Caco-2 (cell line): ENCODE results near the gene SLC35G3. TPM values are rescaled to one million over a fixed set of nuclear protein-coding genes. Genes with fewer than 3 reads are reported as not detected.

Source experiments
- BruUV-seq: library from RNA; stranded (reverse); fragments of 400-500 nt; replicated peaks from 2 replicates; lab custom pipeline; 2021; lab: Mats Ljungman, UMichigan
- CTCF ChIA-PET: fragments of 300-600 bp; sonication (Branson Sonifier 250); formaldehyde crosslinking; loops from one replicate; lab custom pipeline; 2022; ENCODE audit warnings: antibody characterized with exemption; lab: Charles Lee
- POLR2A ChIA-PET: fragments of 300-600 bp; sonication (Branson Sonifier 250); formaldehyde crosslinking; loops from one replicate; lab custom pipeline; 2022; ENCODE audit warnings: antibody characterized with exemption; lab: Charles Lee
- DNase-seq, 2 experiments: peaks; one replicate each; pipeline versions ENCODE4 v3.0.0 to v3.0.0-alpha.2; 2020 to 2022
- H3K27me3 ChIP-seq: replicated peaks from 2 replicates; pipeline ENCODE4 v1.6.0; 2011; ENCODE audit warnings: low read length; ENCODE audit not compliant: control insufficient read depth, insufficient read depth
- H3K36me3 ChIP-seq: 2 replicates; pipeline ENCODE4 v1.5.1; 2011; ENCODE audit warnings: low read length; ENCODE audit not compliant: control insufficient read depth, insufficient read depth
- H3K4me1 ChIP-seq: fragments of 250-450 bp; sonication (Bioruptor Pico); 2 replicates; pipeline ENCODE4 v1.5.1; 2020; ENCODE audit warnings: mild to moderate bottlenecking
- H3K4me3 ChIP-seq: 2 replicates; pipeline ENCODE4 v1.5.1; 2011; ENCODE audit warnings: low read depth, mild to moderate bottlenecking, control low read depth, low read length
- H3K9me3 ChIP-seq: fragments of 250-450 bp; sonication (Bioruptor Pico); 2 replicates; pipeline ENCODE4 v1.5.1; 2020; ENCODE audit warnings: mild to moderate bottlenecking, moderate library complexity
- H3K27ac Mint-ChIP-seq: one replicate; pipeline ENCODE4 v1.8.0; 2022; ENCODE audit warnings: mixed read lengths; ENCODE audit not compliant: unreplicated experiment
- H3K27me3 Mint-ChIP-seq: one replicate; pipeline ENCODE4 v1.8.0; 2022; ENCODE audit warnings: mixed read lengths; ENCODE audit not compliant: insufficient read depth, unreplicated experiment
- H3K36me3 Mint-ChIP-seq: one replicate; pipeline ENCODE4 v1.8.0; 2022; ENCODE audit warnings: mild to moderate bottlenecking, mixed read lengths; ENCODE audit not compliant: insufficient read depth, unreplicated experiment
- H3K4me1 Mint-ChIP-seq: one replicate; pipeline ENCODE4 v1.8.0; 2022; ENCODE audit warnings: low read depth, mixed read lengths; ENCODE audit not compliant: unreplicated experiment
- H3K4me3 Mint-ChIP-seq: one replicate; pipeline ENCODE4 v1.8.0; 2022; ENCODE audit warnings: mild to moderate bottlenecking, moderate library complexity, mixed read lengths; ENCODE audit not compliant: unreplicated experiment
- H3K9me3 Mint-ChIP-seq: one replicate; pipeline ENCODE4 v1.8.0; 2022; ENCODE audit warnings: mixed read lengths; ENCODE audit not compliant: unreplicated experiment
- intact Hi-C: fragments of 100-400 bp; cut with micrococcal nuclease; formaldehyde crosslinking; loops from one replicate; pipeline ENCODE4 v1.10.0; 2022; ENCODE audit not compliant: unreplicated experiment
- total RNA-seq: library from RNA; stranded (reverse); gene quantifications from 2 replicates; pipeline ENCODE4 v1.2.3, GENCODE V29; 2022
- TF ChIP-seq, protein P1 (sequence below), 2 experiments: fragments of 200-600 bp in 1 of 2; IDR thresholded peaks; 1 replicate in 1 of 2; 2 replicates in 1 of 2; pipeline versions ENCODE4 v1.5.1 to v1.8.0; 2011 to 2022; ENCODE audit warnings: antibody characterized with exemption in 1 of 2, control low read depth in 1 of 2, inconsistent platforms in 1 of 2, low read depth in 1 of 2, low read length in 1 of 2, mild to moderate bottlenecking in 1 of 2, moderate library complexity in 1 of 2; ENCODE audit not compliant: insufficient read depth in 1 of 2, severe bottlenecking in 1 of 2, unreplicated experiment in 1 of 2

Gene SLC35G3
- total RNA-seq, 1 experiment from 2014 or later: not detected

DNA sequence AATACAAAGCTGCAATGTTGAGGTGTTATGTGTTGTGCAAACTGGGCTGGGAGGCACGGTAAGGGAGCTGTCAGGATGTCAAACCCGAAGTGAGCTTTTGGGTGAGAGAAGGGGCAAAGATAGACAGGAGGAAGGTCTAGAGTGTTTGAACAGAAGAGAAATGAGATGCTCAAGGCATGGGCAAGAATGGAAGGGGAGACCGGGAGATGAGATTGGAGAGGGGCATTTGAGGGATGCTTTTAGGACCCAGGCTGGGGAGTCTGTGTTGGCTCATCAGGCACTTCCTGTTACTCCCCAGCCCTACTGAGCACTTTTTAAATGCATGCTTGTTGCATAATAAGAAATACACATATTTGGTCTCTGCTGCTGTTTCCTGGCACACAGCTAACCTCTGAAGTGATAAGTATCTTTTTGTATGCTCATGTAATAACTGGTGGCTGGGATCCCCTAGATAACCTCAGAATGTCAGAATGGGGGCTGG is 32.9 kb downstream of the SLC35G3 start:
- peak in 1 of 2 experiments; percentile 2 for DNase-seq
- BruUV-seq: no TSS peak
- POLR2A ChIA-PET: no interaction called here

DNA sequence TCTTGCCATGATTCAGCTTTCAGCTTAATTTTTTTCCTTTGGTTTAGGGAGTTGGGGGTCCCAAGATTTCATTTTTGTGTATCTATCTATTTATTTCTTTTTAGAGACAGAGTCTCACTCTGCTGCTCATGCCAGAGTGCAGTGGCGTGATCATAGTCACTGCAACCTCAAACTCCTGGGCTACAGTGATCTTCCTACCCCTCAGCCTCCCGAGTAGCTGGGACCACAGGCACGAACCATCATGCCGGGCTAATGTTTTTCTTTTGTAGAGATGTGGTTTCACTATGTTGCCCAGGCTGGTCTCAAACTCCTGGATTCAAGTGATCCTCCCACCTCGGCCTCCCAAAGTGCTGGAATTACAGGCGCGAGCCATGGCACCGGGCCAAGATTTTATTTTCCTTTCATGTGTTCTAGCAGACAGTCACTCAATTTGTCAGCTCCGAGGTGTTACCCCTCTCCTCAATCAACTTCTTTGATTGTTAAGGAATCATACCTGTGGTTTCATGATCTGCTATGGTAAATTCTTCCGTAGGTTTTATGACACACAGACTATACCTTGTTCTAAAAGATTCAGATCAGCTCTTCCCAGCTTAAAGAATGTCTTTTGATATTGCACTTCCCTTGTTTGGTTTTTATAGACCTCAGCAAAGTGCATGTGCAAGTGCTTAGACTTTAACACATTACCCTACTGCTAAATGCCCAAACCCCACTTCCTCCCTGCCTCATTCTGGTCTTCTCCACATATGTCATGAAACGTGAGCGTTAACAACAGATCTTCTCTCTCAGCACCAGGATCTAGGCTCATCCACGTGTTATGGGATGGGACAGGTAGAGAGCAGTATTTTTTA is 33.6 kb downstream of the SLC35G3 start:
- no peaks in the 10 kb centered on the region for H3K4me1 ChIP-seq
- Mint-ChIP-seq H3K9me3 (no peaks in the 10 kb centered on the region), H3K4me3 (no peak overlapping the region), H3K36me3 (no peaks in the 10 kb centered on the region), H3K4me1 (no peaks in the 10 kb centered on the region), H3K27me3 (peaks cover 22% of the 10 kb centered on the region), H3K27ac (no peak overlapping the region)
- POLR2A ChIA-PET: no interaction called here
- peak in 1 of 2 experiments; percentile 8 for DNase-seq
- CTCF ChIA-PET: no interaction called here
- H3K4me3 ChIP-seq: no peak overlapping the region
- H3K27me3 ChIP-seq: no peaks in the 10 kb centered on the region; the same call in 1 of the 2 replicates
- intact Hi-C loops: no loop called here
- H3K9me3 ChIP-seq: no peaks in the 10 kb centered on the region
- H3K36me3 ChIP-seq: no peaks in the 10 kb centered on the region
- TF ChIP-seq, protein P1, sequence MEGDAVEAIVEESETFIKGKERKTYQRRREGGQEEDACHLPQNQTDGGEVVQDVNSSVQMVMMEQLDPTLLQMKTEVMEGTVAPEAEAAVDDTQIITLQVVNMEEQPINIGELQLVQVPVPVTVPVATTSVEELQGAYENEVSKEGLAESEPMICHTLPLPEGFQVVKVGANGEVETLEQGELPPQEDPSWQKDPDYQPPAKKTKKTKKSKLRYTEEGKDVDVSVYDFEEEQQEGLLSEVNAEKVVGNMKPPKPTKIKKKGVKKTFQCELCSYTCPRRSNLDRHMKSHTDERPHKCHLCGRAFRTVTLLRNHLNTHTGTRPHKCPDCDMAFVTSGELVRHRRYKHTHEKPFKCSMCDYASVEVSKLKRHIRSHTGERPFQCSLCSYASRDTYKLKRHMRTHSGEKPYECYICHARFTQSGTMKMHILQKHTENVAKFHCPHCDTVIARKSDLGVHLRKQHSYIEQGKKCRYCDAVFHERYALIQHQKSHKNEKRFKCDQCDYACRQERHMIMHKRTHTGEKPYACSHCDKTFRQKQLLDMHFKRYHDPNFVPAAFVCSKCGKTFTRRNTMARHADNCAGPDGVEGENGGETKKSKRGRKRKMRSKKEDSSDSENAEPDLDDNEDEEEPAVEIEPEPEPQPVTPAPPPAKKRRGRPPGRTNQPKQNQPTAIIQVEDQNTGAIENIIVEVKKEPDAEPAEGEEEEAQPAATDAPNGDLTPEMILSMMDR (IDR thresholded peaks at IDR 0.05; ENCODE audit: insufficient read depth in 1 of 2, low read depth in 1 of 2, low read length in 1 of 2, severe bottlenecking in 1 of 2, unreplicated experiment in 1 of 2): no peak
- no TSS peak for BruUV-seq

More for the DNA sequence above, 32.9 kb downstream of the SLC35G3 start:
- Mint-ChIP-seq H3K9me3 (no peaks in the 10 kb centered on the region), H3K27ac (no peak overlapping the region), H3K27me3 (peaks cover 20% of the 10 kb centered on the region), H3K36me3 (no peaks in the 10 kb centered on the region), H3K4me1 (peaks cover 4% of the 10 kb centered on the region), H3K4me3 (no peak overlapping the region)
- Histone ChIP-seq H3K4me1 (no peaks in the 10 kb centered on the region), H3K9me3 (no peaks in the 10 kb centered on the region), H3K36me3 (no peaks in the 10 kb centered on the region), H3K27me3 (no peaks in the 10 kb centered on the region; the same call in 1 of the 2 replicates), H3K4me3 (no peak overlapping the region)
- intact Hi-C loops: no loop called here
- TF ChIP-seq, protein P1 (IDR thresholded peaks at IDR 0.05; ENCODE audit: insufficient read depth in 1 of 2, low read depth in 1 of 2, low read length in 1 of 2, severe bottlenecking in 1 of 2, unreplicated experiment in 1 of 2): no peak
- CTCF ChIA-PET: no interaction called here

DNA sequence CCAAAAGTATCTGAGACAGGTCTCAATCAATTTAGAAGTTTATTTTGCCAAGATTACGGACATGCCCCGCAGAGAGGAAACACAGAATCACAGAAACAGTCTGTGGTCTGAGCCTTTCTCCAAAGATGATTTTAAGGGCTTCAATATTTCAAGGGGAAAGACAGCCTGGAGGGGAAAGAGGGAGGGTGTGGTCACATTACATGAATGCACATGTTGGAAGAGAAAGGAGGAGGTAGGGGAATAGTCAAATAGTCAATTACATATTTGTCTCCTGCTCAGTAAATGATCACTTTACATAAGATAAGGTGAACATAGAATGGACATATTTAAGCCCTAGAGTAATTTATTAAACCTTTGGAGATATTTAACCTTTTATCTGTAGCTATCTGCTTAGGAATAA is 34.3 kb downstream of the SLC35G3 start:
- H3K4me1 Mint-ChIP-seq: no peaks in the 10 kb centered on the region
- Histone ChIP-seq H3K27me3 (no peaks in the 10 kb centered on the region; the same call in 1 of the 2 replicates), H3K4me1 (no peaks in the 10 kb centered on the region), H3K36me3 (no peaks in the 10 kb centered on the region), H3K9me3 (no peaks in the 10 kb centered on the region), H3K4me3 (no peak overlapping the region)
- POLR2A ChIA-PET: no interaction called here
- no peak overlapping the region for H3K27ac Mint-ChIP-seq
- DNase-seq: no peak
- CTCF ChIA-PET: no interaction called here
- no peaks in the 10 kb centered on the region for H3K9me3 Mint-ChIP-seq
- intact Hi-C loops: no loop called here
- no TSS peak for BruUV-seq
- H3K4me3 Mint-ChIP-seq: no peak overlapping the region
- peaks cover 20% of the 10 kb centered on the region for H3K27me3 Mint-ChIP-seq
- H3K36me3 Mint-ChIP-seq: no peaks in the 10 kb centered on the region
- TF ChIP-seq, protein P1 (IDR thresholded peaks at IDR 0.05; ENCODE audit: insufficient read depth in 1 of 2, low read depth in 1 of 2, low read length in 1 of 2, severe bottlenecking in 1 of 2, unreplicated experiment in 1 of 2): no peak
